BLaER1 (cell line): ENCODE measurements around the gene C12orf56.

ENCODE experiments used
- H3K27ac ChIP-seq: shearing (Covaris generic); formaldehyde crosslinking; 2 replicates; pipeline ENCODE4 v1.8.1; 2022
- H3K27me3 ChIP-seq: shearing (Covaris generic); formaldehyde crosslinking; 2 replicates; pipeline ENCODE4 v1.8.1; 2022
- H3K36me3 ChIP-seq: shearing (Covaris generic); formaldehyde crosslinking; 2 replicates; pipeline ENCODE4 v1.8.1; 2022
- H3K4me1 ChIP-seq: shearing (Covaris generic); formaldehyde crosslinking; 2 replicates; pipeline ENCODE4 v1.8.1; 2022
- H3K4me2 ChIP-seq: shearing (Covaris generic); formaldehyde crosslinking; 2 replicates; pipeline ENCODE4 v1.8.1; 2022
- H3K4me3 ChIP-seq: shearing (Covaris generic); formaldehyde crosslinking; 2 replicates; pipeline ENCODE4 v1.8.1; 2022
- H3K9ac ChIP-seq: shearing (Covaris generic); formaldehyde crosslinking; 2 replicates; pipeline ENCODE4 v1.8.1; 2022
- H3K9me3 ChIP-seq: shearing (Covaris generic); formaldehyde crosslinking; 2 replicates; pipeline ENCODE4 v1.8.1; 2022
- H4K20me1 ChIP-seq: shearing (Covaris generic); formaldehyde crosslinking; 2 replicates; pipeline ENCODE4 v1.8.1; 2022
- Cebpa-rat ChIP-seq: shearing (Covaris generic); IDR thresholded peaks from 2 replicates; pipeline ENCODE4 v1.8.1; 2022

C12orf56 gene

GRCh38 chr12:64412459-64412858 lies 21.9 kb upstream of the C12orf56 start:
- H3K27me3 ChIP-seq: no peaks in the 10 kb centered on the region
- H3K4me2 ChIP-seq: no peak overlapping the region
- no peak for TF ChIP-seq Cebpa-rat
- no peak overlapping the region for H3K4me3 ChIP-seq
- peaks cover 9% of the 10 kb centered on the region; the same call in 1 of the 2 replicates for H3K4me1 ChIP-seq
- peaks cover 88% of the 10 kb centered on the region for H4K20me1 ChIP-seq
- H3K9me3 ChIP-seq: no peaks in the 10 kb centered on the region
- H3K9ac ChIP-seq: no peak overlapping the region
- H3K36me3 ChIP-seq: peaks cover 95% of the 10 kb centered on the region
- H3K27ac ChIP-seq: no peak overlapping the region

GRCh38 chr12:64411427-64411826 lies 20.9 kb upstream of the C12orf56 start:
- Histone ChIP-seq H3K4me2 (no peak overlapping the region), H3K4me3 (no peak overlapping the region), H4K20me1 (peaks cover 88% of the 10 kb centered on the region), H3K27me3 (no peaks in the 10 kb centered on the region), H3K9me3 (no peaks in the 10 kb centered on the region), H3K9ac (no peak overlapping the region), H3K4me1 (peaks cover 19% of the 10 kb centered on the region), H3K36me3 (peaks cover 84% of the 10 kb centered on the region), H3K27ac (no peak overlapping the region)
- no peak for TF ChIP-seq Cebpa-rat

- Histone ChIP-seq H4K20me1 (peaks cover 50% of the 10 kb centered on the region), H3K9me3 (no peaks in the 10 kb centered on the region), H3K27ac (no peak overlapping the region), H3K4me3 (no peak overlapping the region), H3K27me3 (no peaks in the 10 kb centered on the region), H3K4me2 (0 out of 2 replicates have a peak overlapping the region, but pooled peaks have one; percentile 76), H3K9ac (no peak overlapping the region), H3K4me1 (peaks cover 35% of the 10 kb centered on the region), H3K36me3 (peaks cover 46% of the 10 kb centered on the region)
- no peak for TF ChIP-seq Cebpa-rat
Observed at GRCh38 chr12:64407342-64408223, 17.0 kb upstream of the C12orf56 start.

DNA sequence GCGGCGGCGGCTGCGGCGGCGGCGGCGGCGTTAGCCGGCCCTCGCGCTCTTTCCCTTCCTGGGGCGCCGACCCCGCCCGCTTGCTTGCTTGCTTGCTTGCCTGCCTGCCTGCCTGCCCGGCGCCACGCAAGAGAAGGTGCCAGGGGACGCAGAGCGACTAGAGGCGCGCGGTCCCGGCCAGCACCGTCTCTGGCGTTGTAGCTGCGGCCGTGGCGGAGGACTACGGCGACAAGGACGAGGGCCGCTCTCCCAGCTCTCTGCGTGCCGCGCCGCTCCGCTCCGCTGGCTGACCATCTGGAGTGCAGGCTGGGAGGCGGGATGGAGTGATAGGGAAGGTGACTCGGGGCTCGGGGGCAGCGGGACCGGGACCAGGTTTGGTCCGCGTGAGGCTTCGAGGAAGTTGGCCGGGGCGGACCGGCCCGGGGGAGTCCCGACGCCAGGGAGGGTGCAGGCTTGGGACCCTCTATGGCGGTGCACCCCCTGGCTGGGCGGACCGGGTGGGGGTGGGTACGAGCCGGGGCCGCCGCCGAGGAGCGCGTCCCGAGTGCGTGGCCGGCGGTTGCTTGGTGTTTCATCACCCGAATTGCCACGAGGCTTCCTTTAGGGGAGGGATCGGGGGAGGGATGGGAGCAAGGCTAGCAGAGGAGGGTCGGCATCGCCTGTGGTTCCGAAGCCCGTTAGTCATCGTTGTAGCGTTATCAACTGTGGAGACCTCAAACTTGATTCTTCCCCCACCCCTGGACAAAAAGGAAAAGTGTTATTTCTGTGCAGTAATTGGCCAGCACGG lies 14.1 kb upstream of the C12orf56 start:
- peak overlapping the region; percentile 98 for H3K9ac ChIP-seq
- H3K4me1 ChIP-seq: peaks cover 35% of the 10 kb centered on the region
- peak overlapping the region; percentile 76 for H3K4me2 ChIP-seq
- H3K27ac ChIP-seq: peak overlapping the region; percentile 99
- TF ChIP-seq Cebpa-rat: peak; percentile 53; the same call in 1 of the 2 replicates
- H3K36me3 ChIP-seq: peaks cover 18% of the 10 kb centered on the region; the same call in 1 of the 2 replicates
- peaks cover 33% of the 10 kb centered on the region for H4K20me1 ChIP-seq
- no peaks in the 10 kb centered on the region for H3K9me3 ChIP-seq
- H3K4me3 ChIP-seq: peak overlapping the region; percentile 84
- H3K27me3 ChIP-seq: no peaks in the 10 kb centered on the region

DNA sequence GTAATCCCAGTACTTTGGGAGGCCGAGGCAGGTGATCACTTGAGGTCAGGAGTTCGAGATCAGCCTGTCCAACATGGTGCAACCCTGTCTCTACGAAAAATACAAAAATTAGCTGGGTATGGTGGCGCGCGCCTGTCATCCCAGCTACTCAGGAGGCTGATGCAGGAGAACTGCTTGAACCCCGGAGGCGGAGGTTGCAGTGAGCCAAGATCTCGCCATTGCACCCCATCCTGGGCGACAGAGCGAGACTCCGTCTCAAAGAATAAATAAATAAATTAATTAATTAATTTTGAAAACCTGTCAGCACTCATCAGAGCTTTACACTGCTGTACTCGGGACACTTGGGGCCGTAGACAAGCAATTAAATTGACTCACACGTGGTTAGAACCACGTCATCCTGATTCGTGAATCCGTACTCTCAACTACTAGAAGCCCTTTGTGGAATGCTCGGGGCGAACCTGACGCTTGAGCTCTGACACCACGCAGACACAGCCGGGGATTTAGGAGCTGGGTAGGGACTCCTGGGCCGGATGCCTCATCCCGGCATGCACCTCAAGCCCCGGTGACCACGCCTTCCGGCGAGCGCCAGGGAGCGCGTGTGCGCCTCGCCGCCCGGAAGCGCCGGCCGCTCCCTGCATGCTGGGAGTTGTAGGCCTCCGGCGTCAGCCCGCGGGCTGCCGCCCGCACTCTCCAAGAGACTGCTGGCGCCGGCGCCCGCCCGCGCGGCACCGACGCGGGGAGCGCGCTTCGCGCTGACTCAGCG lies 13.3 kb upstream of the C12orf56 start, which contains the start of gene XPOT:
XPOT (plus strand) TSS at position 686 of the 763 bp plus-strand sequence. CDS start 5,644 bp downstream, outside the sequence.
- peak within 1 kb of the TSS; percentile 82 for H3K4me2 ChIP-seq
- no peaks in the 10 kb centered on the region for H3K27me3 ChIP-seq
- H3K27ac ChIP-seq: peak within 1 kb of the TSS; percentile 99
- H4K20me1 ChIP-seq: peaks cover 25% of the 10 kb centered on the region
- no peak for TF ChIP-seq Cebpa-rat
- no peaks in the 10 kb centered on the region for H3K9me3 ChIP-seq
- peak within 1 kb of the TSS; percentile 98 for H3K9ac ChIP-seq
- H3K4me3 ChIP-seq: peak within 1 kb of the TSS; percentile 84
- H3K36me3 ChIP-seq: peaks cover 11% of the 10 kb centered on the region; the same call in 1 of the 2 replicates
- peaks cover 35% of the 10 kb centered on the region for H3K4me1 ChIP-seq

- Histone ChIP-seq H4K20me1 (peaks cover 8% of the 10 kb centered on the region), H3K27me3 (no peaks in the 10 kb centered on the region), H3K9ac (no peak overlapping the region), H3K4me1 (peaks cover 23% of the 10 kb centered on the region), H3K27ac (no peak overlapping the region), H3K4me2 (no peak overlapping the region), H3K36me3 (no peaks in the 10 kb centered on the region), H3K4me3 (no peak overlapping the region), H3K9me3 (no peaks in the 10 kb centered on the region)
- TF ChIP-seq Cebpa-rat: no peak
Observed at GRCh38 chr12:64402181-64402580, 11.6 kb upstream of the C12orf56 start.

GRCh38 chr12:64400041-64400440 lies 9.5 kb upstream of the C12orf56 start:
- no peak overlapping the region for H3K4me2 ChIP-seq
- no peaks in the 10 kb centered on the region for H4K20me1 ChIP-seq
- TF ChIP-seq Cebpa-rat: no peak
- H3K9ac ChIP-seq: no peak overlapping the region
- H3K9me3 ChIP-seq: no peaks in the 10 kb centered on the region
- H3K27me3 ChIP-seq: no peaks in the 10 kb centered on the region
- no peak overlapping the region for H3K27ac ChIP-seq
- peaks cover 5% of the 10 kb centered on the region for H3K4me1 ChIP-seq
- no peaks in the 10 kb centered on the region for H3K36me3 ChIP-seq
- no peak overlapping the region for H3K4me3 ChIP-seq

- no peak overlapping the region for H3K4me2 ChIP-seq
Observed at GRCh38 chr12:64395739-64396138, 5.2 kb upstream of the C12orf56 start.

DNA sequence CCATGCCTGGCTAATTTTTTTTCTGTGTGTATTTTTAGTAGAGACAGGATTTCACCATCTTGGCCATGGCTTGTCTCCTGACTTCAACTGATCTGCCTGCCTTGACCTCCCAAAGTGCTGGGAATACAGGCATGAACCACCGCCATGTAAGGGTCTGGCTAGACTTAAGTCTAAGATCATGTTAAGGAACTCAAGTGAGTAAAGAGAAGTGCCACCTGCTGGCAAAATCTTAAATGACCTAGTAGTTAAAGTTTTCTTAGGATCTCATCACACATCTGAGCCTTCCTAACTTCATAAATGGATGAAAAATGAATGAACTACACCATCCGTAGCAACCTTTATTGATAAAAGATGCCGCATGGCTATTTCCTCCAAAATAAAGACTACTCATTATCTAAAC lies 1.7 kb upstream of the C12orf56 start:
- Histone ChIP-seq H3K4me2 (no peak overlapping the region), H3K9ac (no peak overlapping the region), H3K4me1 (peaks cover 11% of the 10 kb centered on the region), H3K4me3 (no peak overlapping the region), H3K9me3 (peaks cover 14% of the 10 kb centered on the region), H3K27me3 (peaks cover 5% of the 10 kb centered on the region), H3K36me3 (no peaks in the 10 kb centered on the region), H3K27ac (no peak overlapping the region), H4K20me1 (no peaks in the 10 kb centered on the region)
- no peak for TF ChIP-seq Cebpa-rat

More at GRCh38 chr12:64395739-64396138, 5.2 kb upstream of the C12orf56 start:
- H4K20me1 ChIP-seq: no peaks in the 10 kb centered on the region
- H3K9me3 ChIP-seq: peaks cover 2% of the 10 kb centered on the region; the same call in 1 of the 2 replicates
- TF ChIP-seq Cebpa-rat: no peak
- no peaks in the 10 kb centered on the region for H3K27me3 ChIP-seq
- no peaks in the 10 kb centered on the region for H3K4me1 ChIP-seq
- H3K27ac ChIP-seq: no peak overlapping the region
- no peak overlapping the region for H3K9ac ChIP-seq
- no peak overlapping the region for H3K4me3 ChIP-seq
- H3K36me3 ChIP-seq: no peaks in the 10 kb centered on the region
